OCI-LY3 (cell line): ENCODE data around the gene JAZF1.

ENCODE experiments used
- EZH2phosphoT487 ChIP-seq: fragments of 200-600 bp; shearing (Covaris generic); IDR thresholded peaks from 2 replicates; pipeline ENCODE4 v1.6.1; 2018; ENCODE audit warnings: antibody characterized with exemption, mixed run types, low read depth
- TF ChIP-seq, protein P1 (sequence below): fragments of 200-600, 300-600 bp; sonication (generic); IDR thresholded peaks from 2 replicates; pipeline ENCODE4 v1.5.1; 2014; ENCODE audit warnings: antibody characterized with exemption, low read length, low read depth

DNA sequence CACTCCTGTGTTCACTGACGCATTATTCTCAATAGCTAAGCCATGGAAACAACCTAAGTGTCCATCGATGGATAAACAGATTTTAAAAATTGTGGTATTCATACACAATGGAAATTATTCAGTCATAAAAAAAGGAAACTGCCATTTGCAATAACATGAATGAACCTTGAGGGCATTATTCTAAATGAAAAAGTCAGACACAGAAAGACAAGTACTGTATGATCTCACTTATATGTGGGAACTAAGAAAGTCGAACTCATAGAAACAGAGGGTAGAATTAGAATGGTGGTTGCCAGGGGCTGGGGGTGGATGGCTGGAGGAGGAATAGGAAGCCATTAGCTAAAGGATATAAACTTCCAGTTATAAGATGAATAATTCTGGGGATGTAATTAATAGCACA lies 71.8 kb downstream of the JAZF1 start:
- TF ChIP-seq, protein P1, sequence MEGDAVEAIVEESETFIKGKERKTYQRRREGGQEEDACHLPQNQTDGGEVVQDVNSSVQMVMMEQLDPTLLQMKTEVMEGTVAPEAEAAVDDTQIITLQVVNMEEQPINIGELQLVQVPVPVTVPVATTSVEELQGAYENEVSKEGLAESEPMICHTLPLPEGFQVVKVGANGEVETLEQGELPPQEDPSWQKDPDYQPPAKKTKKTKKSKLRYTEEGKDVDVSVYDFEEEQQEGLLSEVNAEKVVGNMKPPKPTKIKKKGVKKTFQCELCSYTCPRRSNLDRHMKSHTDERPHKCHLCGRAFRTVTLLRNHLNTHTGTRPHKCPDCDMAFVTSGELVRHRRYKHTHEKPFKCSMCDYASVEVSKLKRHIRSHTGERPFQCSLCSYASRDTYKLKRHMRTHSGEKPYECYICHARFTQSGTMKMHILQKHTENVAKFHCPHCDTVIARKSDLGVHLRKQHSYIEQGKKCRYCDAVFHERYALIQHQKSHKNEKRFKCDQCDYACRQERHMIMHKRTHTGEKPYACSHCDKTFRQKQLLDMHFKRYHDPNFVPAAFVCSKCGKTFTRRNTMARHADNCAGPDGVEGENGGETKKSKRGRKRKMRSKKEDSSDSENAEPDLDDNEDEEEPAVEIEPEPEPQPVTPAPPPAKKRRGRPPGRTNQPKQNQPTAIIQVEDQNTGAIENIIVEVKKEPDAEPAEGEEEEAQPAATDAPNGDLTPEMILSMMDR = no peak
- TF ChIP-seq EZH2phosphoT487 = no peak
